ENCODE results near the gene C1QTNF3.
"Not testable (repeated sequence)": the region's sequence is repeated elsewhere in the genome, so short reads cannot be mapped to it uniquely, and the experiment has no call there.

C1QTNF3 gene, protein sequence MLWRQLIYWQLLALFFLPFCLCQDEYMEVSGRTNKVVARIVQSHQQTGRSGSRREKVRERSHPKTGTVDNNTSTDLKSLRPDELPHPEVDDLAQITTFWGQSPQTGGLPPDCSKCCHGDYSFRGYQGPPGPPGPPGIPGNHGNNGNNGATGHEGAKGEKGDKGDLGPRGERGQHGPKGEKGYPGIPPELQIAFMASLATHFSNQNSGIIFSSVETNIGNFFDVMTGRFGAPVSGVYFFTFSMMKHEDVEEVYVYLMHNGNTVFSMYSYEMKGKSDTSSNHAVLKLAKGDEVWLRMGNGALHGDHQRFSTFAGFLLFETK

DNA sequence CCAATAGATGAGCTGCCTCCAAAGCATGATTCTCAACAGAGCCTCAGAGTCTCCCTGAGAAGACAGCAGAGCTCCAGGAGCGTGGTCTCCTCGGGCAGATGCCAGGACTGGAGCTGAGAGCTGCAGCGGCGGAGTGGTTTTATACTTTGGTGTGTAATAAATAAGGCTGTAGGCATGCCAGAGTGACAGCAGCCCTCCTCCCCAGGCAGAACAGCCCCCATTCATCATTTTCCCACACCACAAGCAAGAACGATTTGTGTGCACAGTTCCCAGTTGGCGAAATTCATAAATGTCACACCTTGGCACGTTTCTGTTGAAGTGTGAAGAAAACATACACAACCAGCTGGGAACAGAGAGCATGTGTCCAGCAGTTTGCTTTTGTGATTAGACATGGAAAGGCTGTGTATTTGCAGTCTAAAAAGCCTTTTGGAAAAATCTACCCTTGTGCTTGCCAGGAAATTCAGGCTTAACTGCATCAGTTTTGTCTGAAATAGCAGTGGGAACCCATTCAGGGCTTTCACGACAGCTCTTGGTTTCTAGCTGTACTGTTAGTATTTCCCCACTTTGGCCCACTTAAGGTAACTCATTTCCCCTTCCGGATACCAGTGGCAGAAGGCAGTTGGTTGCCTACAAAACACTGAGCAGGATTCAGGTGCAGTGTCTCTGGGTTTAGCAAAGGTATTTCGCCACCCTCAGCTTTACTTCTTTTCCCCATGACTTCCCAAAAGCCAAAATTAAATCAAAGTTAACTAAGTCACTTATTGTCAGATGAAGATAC, at the start of gene C1QTNF3:
Gene C1QTNF3 (minus strand): TSS at position 115 of the 778 bp plus-strand sequence. CDS start 88 bp downstream, at position 27.
- TF ChIP-seq, protein P1, sequence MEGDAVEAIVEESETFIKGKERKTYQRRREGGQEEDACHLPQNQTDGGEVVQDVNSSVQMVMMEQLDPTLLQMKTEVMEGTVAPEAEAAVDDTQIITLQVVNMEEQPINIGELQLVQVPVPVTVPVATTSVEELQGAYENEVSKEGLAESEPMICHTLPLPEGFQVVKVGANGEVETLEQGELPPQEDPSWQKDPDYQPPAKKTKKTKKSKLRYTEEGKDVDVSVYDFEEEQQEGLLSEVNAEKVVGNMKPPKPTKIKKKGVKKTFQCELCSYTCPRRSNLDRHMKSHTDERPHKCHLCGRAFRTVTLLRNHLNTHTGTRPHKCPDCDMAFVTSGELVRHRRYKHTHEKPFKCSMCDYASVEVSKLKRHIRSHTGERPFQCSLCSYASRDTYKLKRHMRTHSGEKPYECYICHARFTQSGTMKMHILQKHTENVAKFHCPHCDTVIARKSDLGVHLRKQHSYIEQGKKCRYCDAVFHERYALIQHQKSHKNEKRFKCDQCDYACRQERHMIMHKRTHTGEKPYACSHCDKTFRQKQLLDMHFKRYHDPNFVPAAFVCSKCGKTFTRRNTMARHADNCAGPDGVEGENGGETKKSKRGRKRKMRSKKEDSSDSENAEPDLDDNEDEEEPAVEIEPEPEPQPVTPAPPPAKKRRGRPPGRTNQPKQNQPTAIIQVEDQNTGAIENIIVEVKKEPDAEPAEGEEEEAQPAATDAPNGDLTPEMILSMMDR (IDR thresholded peaks at IDR 0.05; ENCODE audit: control extremely low read depth, extremely low read depth, low read depth, missing control alignments) = no peak
- POLR2A ChIA-PET = no interaction called here
- CTCF ChIA-PET = interaction anchor here (0.8 kb wide), 1 partner anchor 20 kb away, joined by 3 read pairs; no protein-coding TSS in a partner anchor
- no peak for DNase-seq (ENCODE audit: extremely low spot score)

DNA sequence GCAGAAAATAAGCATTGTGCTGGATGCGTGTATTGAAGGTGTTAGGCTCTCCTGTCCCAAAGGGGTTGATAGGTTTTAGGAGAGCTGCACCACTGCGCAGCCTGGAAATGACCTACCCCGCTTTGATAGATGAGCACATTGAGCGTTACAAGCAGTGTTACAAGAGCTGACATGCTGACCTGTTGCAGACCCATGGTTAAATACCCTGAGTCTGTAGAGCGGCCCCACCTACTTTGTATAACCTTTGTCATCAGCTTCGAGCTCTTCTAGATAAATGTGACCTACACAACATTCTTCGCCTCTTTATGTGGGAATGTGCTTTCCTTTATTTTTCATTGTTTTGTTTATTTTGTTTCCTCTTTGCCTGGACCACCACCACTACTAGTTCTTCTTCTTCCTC, 48.0 kb upstream of the C1QTNF3 start:
- POLR2A ChIA-PET; DNase-seq (ENCODE audit: extremely low spot score); CTCF ChIA-PET: not testable (repeated sequence)

DNA sequence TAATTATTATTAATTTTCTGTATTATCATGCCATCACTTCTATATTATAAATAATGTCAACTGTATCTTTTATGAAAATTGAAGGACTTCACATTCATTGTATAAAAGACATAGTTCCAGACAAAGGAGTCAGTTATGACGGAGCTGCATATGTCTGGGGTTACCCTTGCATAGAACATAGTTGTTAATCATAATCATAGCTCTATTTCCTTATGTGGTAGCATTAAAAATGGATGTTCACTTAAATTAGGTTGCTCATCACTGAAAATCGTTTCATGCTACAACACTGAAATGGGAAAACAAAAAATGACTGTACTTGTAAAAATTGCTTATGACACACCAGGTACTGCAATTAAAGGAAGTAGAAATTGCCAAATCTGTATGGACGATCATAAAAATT, 46.8 kb upstream of the C1QTNF3 start:
- CTCF ChIA-PET, POLR2A ChIA-PET: not testable (repeated sequence)

DNA sequence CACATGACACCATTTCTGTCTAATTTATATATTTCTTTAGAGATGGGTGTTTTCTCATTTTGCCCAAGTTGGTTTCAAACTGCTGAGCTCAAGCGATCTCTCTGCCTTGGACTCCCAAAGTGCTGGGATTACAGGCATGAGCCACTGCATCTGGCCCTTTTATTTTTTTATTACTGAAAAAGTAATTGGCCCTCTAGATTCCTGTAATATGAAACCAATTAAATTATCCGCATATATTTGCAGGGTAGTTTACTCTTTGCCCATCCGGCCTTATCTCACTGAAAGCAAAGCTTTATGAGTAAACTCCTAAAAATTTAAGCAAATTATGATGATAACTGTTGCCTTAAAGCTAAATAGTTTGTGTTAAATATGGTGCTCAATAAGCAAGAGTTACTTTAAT, 44.7 kb upstream of the C1QTNF3 start:
- DNase-seq (ENCODE audit: extremely low spot score); CTCF ChIA-PET; POLR2A ChIA-PET: not testable (repeated sequence)

More for the DNA sequence above, 46.8 kb upstream of the C1QTNF3 start:
- DNase-seq (ENCODE audit: extremely low spot score) = not testable (repeated sequence)

DNA sequence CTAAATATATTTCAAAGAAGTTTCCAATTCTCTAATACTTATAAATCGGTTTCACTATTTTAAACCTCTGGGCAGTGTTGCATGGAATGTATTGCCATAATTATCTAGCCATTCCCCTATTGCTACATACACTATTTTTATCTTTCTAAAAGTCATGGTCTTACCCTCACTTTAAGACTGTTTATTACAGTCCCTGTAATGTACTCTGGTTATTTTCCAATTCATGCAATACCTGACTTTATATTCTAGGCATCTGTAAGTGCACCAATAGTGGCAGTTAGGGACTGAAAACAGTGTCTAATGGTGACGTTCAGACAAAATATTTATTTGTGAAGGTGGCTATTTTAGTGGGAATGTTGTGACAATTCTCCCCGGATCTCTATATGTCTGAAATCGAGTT, 40.9 kb upstream of the C1QTNF3 start:
- POLR2A ChIA-PET; DNase-seq (ENCODE audit: extremely low spot score): not testable (repeated sequence)

DNA sequence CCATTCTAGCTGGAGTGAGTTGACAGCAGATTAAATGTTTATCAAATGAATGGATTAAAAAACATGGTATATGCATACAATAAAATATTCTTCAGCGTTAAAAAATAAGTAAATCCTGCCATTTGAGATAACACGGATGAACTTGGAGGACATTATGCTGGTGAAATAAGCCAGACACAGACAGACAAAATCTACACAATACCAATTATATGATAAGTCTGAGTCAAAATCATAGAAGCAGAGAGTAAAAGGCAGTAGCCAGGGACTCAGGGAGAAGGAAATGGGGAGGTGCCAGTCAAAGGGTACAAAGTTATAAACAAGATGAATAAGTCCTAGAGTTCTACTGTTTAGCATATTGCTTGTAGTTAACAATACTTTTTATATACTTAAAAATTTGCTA, 36.5 kb upstream of the C1QTNF3 start:
- DNase-seq (ENCODE audit: extremely low spot score); CTCF ChIA-PET: not testable (repeated sequence)

More for the DNA sequence above, 40.9 kb upstream of the C1QTNF3 start:
- CTCF ChIA-PET = not testable (repeated sequence)

DNA sequence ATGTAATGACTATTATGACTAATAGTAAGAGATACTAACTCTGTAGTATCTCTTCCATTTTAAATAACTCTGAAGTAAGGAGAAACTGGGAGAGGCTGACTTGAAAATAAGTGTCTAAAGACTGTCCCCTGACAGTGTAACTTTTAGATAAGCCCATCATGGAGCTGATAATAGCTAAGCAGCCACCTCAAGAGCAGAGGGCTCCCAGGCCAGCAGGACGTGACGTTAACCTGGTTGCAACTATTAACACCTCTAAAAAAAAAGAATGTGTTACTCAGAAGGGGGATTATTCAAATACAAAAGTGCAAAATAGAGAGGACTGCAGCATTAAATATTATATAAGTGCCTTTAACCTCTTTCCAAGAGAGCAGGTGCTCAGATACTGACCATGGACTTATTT, 34.6 kb upstream of the C1QTNF3 start:
- CTCF ChIA-PET = not testable (repeated sequence)

More for the DNA sequence above, 36.5 kb upstream of the C1QTNF3 start:
- POLR2A ChIA-PET = not testable (repeated sequence)

DNA sequence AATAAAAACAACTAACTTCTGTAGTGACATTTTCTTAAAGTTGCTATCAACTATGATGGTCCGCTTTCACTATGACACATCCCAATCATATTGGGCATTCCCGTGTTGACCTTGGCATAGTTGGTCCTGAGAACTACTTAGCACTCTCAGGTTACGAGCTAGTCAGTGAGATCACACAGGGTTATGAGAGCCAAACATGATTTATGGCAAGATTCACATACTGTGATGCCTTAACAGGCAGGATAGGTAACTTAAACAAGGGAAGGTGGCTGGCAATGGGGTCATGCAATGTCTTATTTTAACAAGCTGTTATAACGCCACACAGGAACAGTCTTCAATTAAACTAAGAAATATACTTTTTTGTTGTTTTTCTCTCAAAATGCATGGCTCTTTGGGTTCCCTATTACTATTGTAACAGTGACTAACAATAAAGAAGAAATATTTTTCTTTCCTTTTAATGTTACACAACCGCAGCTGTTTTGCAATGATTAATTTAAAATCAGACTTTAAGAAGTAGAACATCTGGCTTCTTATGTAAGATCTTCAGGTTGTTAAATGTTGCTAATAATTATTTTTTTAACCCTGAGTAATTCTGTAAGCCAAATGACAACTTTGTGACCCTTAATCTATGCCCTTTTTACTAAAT, 33.8 kb upstream of the C1QTNF3 start:
- DNase-seq (ENCODE audit: extremely low spot score); CTCF ChIA-PET; POLR2A ChIA-PET: not testable (repeated sequence)

More for the DNA sequence above, 34.6 kb upstream of the C1QTNF3 start:
- POLR2A ChIA-PET; DNase-seq (ENCODE audit: extremely low spot score): not testable (repeated sequence)

DNA sequence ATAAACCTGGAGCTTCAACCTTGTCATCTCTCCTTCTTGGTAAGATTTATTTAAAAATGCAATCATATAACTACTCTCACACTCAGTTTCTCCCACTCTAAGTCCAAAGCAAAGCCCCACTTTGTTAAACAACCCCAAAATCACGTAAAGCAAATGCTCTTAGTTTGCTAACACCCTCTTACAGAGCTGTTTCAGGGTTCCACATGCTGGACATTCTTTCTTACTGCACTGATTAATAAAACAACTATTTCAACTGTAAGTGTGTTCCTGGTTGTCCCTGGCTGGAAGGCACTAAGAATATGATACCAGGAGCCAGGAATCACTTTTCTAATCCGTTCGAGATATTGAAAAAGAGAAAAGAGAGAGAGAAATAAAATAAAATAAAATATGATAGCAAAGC, 31.5 kb upstream of the C1QTNF3 start:
- DNase-seq (ENCODE audit: extremely low spot score); CTCF ChIA-PET; POLR2A ChIA-PET: not testable (repeated sequence)

DNA sequence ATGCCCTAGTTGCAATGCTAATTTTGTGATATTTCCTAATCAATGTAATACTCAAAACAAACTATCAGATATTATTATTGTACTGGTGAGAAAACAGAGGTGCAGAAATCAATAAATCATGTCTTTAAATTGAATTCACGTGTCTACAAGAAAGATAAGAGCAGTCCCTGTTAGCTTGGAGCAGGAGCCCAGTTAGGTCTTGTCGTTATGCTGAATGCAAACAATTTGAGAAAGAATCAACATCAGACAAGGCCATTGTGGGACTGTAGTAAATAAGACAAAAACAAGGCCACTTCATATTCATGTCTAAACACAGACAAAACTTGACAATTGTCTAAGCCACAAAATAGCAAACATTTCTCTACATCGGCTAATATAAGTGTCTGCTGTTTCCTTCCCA, 31.1 kb upstream of the C1QTNF3 start:
- DNase-seq (ENCODE audit: extremely low spot score); CTCF ChIA-PET; POLR2A ChIA-PET: not testable (repeated sequence)

DNA sequence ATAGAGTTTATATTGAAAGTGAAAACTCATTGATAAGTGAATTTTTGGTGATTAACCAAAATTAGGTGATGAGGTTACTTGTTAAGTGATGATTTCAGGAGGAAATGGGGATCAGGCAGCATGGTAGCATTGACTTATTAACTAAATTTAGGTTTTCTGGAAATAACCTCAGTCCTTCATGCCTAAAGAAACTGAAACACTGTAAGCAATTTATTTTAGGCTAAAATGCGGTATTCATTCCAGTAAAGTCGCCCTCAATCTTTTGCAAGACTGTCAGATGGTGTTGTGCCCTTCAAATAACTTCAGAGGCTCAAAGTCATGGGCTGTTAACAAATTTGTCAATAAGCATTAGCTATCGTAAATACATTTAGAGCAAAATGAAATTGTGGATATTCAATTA, 27.6 kb upstream of the C1QTNF3 start:
- DNase-seq (ENCODE audit: extremely low spot score); CTCF ChIA-PET; POLR2A ChIA-PET: not testable (repeated sequence)

DNA sequence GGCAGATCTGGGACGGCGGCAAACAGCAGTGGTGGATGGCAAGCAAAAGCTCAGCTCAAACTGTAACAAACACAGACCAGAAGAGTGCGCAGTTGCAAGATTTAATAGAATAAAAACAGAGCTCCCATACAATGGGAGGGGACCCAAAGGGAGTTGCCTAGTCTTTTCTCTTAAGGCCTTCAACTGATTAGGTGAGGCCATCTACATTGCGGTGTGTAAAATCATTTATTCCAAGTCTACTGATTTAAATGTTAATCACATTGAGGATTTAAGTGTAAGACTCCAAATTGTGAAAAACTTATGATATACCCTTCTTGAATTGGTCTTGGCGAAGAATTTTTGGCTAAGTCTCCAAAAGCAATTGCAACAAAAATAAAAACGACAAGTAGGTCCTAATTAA, 21.6 kb upstream of the C1QTNF3 start:
- no peak for DNase-seq (ENCODE audit: extremely low spot score)
- POLR2A ChIA-PET = no interaction called here
- CTCF ChIA-PET = no interaction called here
- TF ChIP-seq, protein P1 (IDR thresholded peaks at IDR 0.05; ENCODE audit: control extremely low read depth, extremely low read depth, low read depth, missing control alignments) = no peak

All from GM10248 (cell line).